CD4-positive, alpha-beta T cell treated with Interleukin-17A for 4 hours (primary cell): ENCODE results near the gene SNRPD3.

ENCODE experiments used
- DNase-seq: peaks from one replicate; pipeline ENCODE4 v3.0.0-alpha.2; 2020; ENCODE audit warnings: mixed read lengths

Gene SNRPD3

DNA sequence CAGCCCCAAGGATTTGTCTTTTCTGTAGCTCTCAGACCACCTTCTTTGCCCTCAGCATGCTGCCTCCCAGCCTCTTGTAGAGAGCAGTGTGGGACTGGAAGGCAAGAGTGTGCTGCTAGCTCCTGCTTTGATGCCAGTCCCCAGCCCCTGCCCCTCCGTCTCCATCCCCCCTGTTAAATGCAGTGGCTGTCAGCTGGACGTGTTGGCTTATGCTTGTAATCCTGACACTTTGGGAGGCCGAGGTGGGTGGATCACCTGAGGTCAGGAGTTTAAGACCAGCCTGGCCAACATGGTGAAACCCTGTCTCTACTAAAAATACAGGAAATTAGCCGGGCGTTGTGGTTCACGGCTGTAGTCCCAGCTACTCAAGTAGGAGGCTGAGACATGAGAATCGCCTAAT is 15.5 kb downstream of the SNRPD3 start:
- DNase-seq: no peak

DNA sequence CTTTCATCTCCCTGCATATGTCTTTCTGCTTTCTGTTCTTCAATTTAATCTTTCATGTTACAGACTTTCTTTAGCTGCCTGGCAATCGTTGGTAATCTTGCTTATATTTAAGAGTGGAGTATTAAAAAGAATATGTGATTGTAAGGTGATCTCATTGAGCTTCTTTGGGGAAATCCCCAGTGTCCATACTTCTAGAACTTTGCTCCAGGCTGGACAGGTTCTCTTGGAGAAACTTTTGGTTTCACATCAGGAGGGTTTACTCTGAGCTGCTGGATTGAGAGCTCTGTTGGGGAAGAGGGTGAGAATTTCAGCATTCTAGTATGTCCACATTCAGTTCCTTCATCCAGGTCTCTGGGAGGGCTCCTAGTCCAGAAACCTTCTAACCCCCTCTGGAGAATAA is 21.0 kb downstream of the SNRPD3 start:
- no peak for DNase-seq

DNA sequence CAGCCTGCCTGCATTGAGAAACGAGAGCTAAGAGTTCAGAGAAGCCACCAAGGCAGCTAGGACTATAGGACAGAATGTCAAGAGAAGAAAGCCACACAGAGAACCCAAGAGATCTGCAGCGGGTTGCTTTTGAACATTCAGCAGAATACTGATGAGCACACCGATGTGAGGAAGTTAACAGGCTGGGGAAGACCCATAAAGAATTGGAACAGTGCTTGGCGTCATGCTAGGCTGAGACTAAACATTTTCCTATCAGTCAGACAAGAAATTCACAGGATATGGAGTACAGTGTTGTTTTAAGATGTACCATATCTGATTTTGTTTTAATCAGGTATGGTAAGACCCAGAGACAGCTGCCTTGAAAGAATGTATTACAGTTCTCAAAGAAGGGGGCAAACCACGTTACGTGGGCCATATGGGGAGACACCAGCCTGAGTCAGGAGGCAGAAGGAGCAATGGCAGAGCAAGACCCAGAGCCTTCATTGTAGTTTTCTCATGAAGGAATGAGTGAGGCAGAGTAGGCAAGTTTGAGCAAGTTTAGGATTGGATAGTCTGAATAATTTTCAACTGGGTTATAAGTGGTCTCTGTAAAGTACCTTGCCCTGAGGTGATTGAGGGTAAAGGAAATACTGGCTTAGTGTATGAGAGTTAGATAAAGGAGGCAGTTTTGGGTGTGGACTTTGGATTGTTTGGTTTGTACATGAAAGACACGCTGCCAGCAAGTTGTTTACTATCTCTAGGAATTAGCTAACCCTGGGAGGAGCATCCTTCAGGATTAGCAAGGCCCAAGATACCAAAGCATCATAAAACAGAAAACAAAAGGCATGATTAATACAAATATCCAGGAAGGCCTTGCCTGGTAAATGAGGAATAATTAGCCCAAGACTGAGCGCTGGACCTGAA is 22.8 kb downstream of the SNRPD3 start:
- DNase-seq: no peak

DNA sequence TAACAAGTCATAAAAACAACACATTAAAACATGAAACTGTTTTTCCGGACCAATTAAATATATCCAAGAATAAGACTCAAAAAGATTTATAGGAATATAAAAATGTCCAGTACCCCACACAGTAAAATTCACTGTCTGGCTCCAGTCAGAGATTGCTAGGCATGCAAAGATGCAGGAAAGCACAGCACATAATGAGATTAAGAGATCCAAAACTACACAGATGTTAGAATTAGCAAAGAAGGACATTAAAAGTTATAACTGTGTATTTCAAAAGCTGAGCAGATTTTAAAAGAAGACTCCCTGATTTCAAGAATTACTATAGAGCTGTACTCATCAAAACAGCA is 23.4 kb downstream of the SNRPD3 start:
- no peak for DNase-seq

DNA sequence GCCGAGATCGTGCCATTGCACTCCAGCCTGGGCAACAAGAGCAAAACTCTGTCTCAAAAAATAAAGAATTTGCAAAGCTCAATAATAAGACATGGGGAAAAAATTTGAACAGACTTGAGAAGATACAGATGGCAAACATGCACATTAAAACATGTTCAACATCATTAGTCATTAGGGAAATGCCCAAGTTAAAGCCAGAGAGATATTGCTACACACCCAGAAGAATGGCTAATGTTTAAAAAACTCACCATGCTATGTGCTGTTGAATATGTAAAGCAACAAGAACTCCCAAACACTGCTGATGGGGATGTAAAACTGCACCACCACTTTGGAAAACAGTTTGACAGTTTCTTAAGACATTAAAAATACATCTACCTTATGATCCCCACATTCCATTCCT is 24.5 kb downstream of the SNRPD3 start:
- no peak for DNase-seq

DNA sequence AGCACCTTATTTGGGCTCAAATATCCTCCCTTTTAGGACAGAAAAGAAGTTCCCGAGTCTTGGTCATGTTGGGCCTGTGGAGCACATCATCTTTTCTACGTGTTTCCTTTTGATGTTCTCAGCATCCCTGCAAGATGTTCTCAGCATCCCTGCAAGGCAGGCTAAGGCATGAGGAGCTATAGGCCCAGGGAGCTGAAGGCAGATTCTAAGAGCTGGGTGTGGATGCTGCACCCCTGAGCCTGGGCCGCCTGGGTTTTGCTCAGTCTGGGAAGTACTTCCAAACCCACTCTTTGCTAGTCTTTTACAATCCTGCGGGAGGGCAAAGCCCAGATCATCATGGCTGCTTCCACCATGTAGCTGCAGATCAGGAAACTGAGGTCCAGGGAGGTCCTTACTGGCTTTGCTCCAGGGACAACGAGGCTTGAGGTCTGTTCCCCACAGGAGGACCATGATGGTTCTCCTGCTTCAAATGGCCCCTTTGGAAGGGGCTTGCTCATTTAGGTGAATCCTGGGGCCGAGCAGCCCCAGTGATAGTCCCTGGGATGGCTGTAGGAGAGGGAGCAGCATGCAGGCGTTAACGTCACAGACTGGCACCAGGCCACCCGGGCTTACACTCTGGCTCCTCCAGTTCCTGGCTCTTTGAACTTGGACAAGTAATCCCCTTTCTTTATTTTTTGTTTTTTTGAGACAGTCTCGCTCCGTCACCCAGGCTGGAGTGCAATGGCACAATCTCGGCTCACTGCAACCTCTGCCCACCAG is 26.4 kb downstream of the SNRPD3 start:
- DNase-seq: no peak

DNA sequence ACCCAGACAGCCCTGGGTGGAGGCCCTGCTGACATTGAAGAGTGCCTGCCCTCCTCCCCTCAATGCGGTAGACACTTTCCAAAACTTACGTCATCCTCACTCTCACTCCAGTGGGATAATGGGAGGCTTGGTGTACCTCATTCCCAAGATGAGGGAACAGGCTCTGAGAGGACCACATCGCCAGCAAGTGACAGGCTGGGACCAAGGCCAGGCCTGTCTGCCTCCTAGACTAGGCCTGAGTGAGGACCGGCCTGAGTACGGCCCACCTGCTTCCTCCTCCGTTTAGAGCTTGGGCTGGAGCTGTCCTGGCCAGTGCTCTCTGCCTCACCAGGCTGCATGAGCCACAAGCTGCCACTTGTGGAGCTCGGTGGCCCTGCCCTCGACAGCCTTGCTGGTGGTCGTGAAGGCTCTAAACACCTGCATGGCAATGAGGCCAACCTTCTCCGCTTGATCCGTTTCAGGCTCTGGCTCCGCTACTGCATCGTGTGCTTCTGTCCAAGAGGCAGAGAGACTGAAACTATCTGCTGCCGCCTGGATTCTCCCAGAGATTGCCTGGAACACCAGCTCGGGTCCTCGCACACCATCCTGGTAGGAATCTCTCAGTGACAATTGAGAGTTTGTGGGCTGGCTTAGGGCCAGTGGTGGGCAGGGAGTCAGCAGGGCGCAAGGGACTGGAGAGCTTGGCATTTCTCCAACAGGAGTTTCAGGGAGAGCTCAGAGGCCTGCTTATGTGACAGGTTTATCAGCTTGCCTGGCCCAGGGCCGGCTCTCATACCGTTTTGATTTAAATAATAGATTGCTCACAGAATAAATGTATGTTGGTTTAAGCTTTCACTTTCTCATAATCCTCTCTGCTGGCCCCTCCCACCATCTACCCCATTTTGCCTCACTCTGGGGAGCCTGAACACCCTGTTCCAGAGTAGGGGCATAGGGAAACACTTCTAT is 27.7 kb downstream of the SNRPD3 start:
- no peak for DNase-seq

DNA sequence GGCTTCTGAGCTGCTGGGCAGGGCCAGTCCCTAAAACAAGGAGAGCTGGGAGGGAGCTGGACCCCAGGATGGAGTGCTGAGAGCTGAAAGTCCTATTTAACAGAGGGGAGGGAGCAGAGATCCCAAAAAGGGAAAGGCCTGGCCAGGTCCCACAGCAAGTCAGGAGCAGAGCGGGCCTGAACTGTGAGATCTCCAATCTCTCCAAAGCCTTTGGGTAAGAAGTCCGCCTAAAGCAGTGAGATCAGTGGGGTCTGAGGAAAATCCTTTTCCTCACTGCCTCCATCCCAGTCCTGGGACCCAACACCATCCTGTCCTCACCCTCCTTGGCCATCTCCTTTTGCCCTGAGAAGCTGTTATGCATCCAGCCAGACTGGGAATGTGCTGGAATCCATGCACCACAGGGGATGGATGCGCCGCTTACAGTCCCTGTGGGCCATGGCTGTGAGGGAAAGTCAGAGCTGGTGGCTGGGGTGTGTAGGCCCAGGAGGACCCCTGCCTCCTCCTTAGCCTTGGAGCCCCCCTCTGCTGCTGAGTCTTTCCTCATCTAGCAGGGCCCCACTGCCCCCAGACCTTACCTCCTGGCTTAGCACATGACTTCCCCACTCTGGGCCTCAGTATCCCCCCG is 28.5 kb downstream of the SNRPD3 start:
- no peak for DNase-seq

DNA sequence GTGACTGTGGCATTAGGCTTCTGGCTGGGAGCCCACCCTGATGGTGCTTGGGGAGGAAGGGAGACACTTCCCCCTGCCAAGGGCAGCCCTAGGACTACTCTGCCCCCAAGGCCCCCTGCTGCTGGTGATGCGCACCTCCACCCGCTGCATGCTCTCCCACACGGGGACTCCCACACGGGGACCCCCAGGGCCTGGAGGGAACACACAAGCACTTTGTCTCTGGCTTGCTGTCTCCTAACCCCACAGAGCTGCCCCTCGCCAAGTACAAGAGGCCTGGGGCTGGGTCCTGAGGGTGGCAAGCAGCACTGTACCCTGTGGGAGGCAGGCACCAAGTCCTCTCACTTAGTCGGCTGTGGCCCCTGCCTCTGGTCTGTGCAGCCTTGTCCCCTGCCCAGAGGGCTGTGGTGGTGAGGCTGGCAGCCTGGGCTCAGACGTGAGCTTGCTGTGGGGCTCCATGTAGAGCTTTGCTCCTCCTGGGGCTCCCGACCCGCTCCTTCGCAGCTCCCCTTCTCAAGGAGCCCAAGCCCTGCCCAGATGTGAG is 29.1 kb downstream of the SNRPD3 start:
- DNase-seq: no peak

DNA sequence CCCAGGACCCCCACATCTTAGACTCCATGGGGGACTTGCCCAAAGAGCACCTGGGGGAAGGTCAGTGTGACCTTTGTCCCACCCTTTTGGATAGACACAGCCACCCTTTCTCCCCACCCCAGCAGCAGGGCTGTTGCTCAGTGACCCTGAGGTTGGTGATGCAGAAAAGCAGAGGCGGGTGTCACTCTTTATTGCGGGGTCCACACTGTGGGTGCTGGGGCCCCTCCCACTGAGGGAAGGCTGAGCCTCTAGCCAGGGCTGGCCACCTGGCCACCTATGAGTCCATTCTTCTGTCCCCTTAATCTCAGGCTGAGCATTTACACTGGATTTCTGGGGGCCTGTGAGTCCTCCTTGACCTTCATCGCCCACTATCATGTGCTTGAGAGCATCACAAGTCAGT is 29.7 kb downstream of the SNRPD3 start:
- DNase-seq: no peak

DNA sequence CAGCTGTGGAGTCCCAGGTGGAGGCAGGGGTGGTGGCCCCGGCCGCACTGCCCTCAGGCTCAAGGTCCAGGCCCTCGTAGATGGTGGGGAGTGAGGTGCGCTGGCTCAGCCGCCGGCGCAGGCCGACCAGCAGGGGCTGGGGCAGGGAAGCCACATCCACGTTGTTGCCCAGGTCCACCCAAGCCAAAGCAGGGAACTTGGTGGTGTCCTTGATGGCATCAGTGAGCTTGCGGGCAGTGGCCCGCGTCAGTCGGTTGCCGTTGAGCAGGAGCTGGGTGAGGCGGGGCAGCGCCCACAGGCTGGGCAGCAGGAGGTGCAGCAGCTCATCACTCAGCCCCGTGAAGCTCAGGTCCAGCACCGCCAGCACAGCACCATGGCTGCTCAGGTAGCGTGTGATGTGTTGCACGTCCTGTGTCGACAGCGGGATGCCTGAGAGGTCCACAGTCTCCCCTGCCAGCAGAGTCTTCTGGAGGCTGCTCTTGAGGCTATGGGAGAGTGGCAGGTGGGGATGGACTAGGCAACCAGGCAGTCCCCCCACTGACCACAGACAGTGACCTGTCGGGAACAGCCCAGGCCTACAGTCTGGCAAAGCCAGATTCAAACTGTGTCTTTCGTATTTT is 30.2 kb downstream of the SNRPD3 start:
- DNase-seq: no peak

DNA sequence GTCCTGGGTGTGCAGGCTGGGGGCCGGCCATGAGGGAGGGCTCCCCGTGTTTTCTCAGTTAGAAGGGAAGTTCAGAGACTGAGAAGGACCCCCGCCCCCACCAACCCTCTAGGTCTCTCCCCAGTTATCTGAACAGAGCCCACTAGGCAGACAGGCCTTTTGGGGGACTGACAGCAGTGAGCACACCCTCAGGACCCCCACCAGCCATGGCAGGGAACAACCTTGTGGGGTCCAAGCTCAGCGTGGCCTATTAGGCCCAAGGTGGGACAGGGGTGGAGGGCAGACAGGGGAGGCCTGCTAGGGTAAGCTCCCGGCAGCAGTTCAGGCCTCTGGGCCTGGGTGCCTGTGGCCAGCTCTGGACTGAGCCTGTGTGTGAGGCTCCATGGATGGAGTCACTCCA is 31.5 kb downstream of the SNRPD3 start:
- no peak for DNase-seq

DNA sequence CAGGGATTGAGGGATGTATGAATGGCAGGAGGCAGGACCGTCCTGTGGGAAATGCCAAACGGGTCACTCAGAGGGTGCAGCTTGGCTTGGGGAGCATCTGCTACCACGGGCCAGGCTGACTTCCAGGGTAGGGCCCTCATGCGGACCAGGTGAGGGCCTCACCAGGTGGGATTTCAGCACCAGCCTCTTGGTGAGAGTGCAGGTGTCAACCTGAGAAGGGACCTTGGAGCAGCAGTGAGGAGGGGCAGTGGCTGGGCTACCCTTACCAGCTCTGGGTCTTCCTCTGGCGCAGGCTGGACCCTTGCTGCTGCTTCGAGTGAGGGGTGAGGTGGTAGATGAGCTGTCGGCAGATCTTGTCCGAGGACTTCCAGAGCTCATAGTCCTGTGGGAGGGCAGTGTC is 32.1 kb downstream of the SNRPD3 start:
- no peak for DNase-seq

DNA sequence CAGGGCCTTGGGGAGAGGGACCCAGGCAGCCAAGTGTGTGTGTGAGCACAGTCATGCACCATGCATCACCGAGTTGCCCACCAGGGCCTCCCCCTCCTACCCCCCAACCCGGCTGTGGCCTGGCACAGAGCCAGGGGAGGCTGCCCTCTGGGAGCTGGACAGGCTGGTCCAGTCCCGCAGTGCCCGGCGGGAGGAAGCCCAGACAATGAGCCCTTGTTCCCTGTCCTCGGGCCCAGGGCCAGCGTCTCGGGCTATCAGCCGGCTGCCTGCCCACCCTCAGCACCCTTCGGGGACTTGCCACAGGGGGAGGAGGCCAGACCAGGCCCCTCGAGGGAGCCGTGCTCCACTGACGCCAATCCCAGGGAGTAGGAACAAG is 32.6 kb downstream of the SNRPD3 start:
- no peak for DNase-seq

DNA sequence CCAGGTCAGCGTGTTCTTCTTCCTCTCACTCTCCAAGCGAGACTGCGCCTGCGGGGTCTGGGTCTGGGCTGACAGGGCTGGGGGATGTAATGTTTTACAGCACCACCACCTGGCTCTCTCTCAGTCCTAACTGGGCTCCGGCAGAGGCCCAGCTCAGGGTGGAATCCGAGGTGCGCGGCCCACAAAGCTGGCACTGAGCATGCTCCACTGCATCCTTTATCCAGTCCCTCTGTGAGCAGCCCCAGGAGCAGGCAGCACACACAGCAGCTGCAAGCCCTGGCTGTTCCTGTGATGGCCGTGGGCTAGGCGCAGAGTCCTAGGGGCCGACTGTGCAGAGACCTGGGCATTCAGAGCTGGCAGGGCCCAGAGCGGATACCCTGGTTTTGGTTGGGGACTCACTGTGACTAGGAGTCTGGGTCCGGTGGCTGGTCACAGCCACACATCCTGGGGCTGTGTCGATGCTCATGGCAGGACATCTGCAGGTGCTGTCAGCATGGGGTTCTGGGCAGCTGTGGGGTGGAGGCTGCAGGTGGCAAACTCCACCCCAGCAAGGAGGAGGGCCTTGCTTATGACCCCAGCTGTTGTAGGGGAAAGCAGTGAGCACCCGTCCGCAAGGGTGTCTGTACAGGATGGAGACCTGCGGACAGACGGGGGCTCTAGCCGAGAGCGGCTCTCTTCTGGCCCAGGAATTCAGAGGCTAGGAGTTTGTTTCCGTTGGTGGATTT is 33.1 kb downstream of the SNRPD3 start:
- no peak for DNase-seq

DNA sequence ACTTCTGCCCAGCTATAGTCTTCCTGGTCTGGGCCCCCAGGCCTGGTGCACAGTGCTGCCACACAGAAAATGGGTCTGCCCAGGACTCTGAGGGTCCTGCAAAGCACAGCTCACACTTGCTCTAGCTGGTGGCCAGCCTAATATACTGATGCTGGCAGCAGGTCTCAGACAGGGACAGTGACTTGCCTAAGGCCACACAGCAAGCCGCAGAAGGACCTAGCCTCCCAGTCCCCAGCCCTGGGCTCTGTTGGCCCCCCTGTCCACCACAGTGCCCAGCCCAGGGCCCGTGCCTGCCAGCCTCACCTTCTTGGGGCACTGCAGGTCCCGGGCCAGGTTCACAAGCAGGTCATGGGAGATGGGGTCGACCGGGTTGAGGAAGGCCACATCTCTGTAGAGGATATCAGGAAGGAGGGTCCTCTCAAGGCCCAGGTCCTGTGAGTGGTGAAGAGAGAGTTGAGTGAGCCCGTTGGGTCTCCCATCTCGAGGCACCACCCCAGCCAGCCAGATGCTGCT is 33.8 kb downstream of the SNRPD3 start:
- no peak for DNase-seq

DNA sequence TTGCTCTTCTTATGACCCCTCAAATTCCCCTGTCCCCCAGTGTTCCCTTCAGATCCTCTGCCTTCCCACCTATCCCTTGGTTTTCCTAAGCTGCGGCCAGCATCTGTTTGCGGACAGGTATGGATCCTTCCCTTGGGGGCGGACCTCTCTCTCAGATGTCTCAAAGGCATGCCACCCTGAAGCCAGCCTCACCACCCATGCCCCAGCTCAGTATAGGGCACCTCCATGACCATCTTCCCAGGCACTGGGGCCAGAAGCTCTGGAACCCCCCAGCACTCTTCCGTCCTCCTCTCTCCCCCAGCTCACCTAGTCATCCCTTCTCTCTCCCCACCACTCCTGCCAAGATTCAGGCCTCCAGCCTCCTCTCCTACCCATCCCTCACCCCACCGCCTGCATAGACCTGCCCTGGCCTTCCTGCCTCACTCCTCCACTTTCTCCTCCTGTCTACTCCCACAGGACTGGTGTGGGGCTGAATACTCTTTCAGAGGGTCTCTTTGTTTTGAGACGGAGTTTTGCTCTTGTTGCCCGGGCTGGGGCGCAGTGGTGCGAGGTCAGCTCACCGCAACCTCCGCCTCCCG is 34.9 kb downstream of the SNRPD3 start:
- no peak for DNase-seq

DNA sequence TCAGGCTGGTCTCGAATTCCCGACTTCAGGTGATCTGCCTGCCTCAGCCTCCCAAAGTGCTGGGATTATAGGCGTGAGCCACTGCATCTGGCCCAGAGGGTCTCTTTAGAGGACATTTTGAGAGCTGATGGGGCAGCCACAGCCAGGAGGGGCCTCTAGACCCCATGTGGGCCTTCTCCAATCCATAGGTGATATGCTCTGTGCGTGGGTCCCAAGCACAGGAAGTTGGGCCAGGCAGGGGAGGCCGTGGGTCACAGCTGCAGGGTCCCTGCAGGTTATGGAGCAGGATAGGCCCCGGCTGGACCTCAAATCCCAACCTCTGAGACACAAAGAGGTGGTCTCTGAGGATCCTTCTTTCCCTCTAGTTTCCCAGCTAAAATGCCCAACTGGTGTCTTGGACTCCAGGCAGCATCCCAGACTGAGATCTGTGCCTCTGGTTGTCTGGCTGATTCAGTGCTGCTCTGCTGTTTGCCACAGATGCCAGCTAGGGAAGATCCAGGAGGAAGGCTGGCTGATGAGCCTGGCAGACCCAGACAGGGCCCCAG is 35.6 kb downstream of the SNRPD3 start:
- no peak for DNase-seq

DNA sequence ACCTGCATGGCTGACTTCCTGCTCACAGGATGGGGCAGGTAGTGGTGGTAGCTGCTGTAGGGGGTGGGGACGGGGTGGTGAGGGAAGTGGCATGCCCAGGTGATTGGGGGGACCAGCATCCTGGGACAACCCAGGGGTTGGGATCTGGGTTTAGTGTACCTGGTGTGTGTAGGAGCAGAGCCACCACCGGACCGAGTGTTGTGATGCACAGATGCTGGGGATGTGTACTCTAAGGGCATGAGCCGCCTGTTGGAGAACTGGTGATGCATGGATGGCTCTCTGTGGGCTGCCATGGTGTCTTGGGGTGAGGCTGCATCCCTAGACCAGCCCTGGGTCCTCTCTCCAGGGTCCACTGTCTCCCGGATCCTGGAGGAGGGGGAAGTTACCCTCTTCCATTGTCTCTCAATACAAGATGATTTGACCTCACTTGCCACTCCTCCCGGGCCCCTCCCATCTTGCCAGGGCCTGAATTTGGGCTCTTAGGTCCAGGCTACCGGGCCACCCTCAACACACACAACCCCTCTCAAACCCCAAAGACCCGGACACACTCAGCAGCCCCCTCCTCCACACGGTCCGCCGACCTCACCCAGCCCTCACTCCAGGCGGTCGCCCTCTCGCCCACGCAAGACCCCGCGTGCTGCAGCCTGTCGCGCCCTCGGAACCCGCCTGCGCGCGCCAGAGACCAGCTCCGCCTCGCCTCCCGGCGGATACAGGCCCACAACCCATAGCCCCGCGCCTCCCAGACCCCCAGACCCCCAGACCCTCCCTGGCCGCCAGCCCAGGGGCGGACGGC is 36.5 kb downstream of the SNRPD3 start:
- no peak for DNase-seq
